Activated CD4-positive, CD25-positive, alpha-beta regulatory T cell (primary cell): ENCODE results near the gene CBS.
"Not testable (repeated sequence)": the region's sequence is repeated elsewhere in the genome, so short reads cannot be mapped to it uniquely, and the experiment has no call there.

Experiments
- DNase-seq, 4 experiments: peaks; one replicate each; lab custom pipeline; 2025; lab: John Stamatoyannopoulos, UW

Gene CBS

DNA sequence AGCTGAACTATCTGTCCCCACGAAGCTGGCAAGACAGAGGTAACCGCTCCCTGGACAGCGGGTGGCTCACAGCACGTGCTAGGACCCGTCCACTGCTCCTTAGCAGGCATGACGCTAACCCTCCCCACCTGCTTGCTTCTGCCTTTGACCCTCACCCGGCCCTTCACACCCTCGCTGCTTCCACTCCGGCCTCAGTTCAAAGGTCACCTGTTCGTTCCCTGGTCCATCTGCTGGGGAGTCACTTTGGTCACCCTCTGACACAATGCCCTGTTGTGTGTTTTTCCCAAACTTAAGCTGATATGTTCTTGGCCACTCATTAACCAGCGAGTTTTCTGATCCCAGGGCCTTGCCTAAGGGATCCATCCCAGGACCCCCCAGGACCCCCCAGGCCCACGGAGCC lies 7.6 kb downstream of the CBS start:
- DNase-seq: not testable (repeated sequence)

DNA sequence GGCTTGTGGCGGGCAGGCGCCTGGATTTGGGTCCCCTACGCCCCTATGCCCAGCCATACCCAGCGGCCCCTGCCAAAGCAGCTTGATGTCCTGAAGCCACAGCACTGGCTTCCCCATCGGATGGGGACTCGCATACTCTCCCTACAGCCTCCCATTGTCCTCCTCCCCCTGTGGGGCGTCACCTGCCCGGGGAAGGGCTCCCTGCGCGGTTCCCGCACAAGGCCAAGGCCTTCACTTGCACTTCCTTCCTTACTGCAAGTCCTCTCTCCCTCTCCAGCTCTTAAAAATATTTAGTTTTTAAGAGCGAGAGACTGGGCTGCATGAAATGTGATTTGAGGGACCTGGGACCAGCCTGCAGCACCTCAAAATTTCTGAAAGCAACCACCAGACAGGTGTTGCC lies 8.9 kb downstream of the CBS start:
- DNase-seq: not testable (repeated sequence)

DNA sequence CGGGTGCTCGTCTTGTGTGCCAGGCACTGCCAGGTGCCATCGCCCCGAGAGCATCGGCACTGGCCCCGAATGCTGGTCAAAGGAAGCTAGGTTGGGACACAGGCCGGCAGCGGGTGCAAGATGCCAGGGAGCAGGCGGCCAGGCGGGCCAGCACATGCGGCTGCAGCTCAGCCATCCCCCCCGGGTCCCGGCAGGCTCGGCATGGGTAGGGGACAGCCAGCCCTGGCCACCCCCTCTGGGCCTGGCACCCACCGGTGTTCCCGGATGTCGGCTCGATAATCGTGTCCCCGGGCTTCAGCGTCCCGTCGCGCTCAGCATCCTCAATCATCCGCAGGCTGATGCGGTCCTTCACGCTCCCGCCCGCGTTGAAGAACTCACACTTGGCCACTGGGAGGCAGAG lies 9.6 kb downstream of the CBS start:
- not testable (repeated sequence) for DNase-seq

- DNase-seq: not testable (repeated sequence)
These were observed 11.2 kb downstream of the CBS start for GRCh38 chr21:43064265-43064917.

- DNase-seq: not testable (repeated sequence)
These were observed 12.5 kb downstream of the CBS start for GRCh38 chr21:43062955-43063664.

DNA sequence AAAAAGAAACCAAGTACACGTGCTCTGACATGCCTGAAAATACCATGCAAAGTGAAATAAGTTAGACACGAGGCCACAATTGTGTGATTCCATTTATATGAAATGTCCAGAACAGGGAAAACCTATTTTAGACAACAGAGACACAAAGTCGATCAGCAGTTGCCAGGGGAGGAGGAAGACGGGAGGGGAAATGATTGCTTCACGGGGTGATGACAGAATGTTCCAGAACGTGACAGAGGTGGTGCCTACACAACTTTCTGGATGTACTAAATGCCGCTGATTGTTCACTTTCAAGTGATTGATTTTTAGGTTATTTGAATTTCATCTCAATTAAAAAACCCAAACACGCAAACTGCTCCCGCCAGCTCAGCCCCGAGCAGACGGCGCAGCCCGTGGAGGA lies 22.5 kb downstream of the CBS start:
- not testable (repeated sequence) for DNase-seq

DNA sequence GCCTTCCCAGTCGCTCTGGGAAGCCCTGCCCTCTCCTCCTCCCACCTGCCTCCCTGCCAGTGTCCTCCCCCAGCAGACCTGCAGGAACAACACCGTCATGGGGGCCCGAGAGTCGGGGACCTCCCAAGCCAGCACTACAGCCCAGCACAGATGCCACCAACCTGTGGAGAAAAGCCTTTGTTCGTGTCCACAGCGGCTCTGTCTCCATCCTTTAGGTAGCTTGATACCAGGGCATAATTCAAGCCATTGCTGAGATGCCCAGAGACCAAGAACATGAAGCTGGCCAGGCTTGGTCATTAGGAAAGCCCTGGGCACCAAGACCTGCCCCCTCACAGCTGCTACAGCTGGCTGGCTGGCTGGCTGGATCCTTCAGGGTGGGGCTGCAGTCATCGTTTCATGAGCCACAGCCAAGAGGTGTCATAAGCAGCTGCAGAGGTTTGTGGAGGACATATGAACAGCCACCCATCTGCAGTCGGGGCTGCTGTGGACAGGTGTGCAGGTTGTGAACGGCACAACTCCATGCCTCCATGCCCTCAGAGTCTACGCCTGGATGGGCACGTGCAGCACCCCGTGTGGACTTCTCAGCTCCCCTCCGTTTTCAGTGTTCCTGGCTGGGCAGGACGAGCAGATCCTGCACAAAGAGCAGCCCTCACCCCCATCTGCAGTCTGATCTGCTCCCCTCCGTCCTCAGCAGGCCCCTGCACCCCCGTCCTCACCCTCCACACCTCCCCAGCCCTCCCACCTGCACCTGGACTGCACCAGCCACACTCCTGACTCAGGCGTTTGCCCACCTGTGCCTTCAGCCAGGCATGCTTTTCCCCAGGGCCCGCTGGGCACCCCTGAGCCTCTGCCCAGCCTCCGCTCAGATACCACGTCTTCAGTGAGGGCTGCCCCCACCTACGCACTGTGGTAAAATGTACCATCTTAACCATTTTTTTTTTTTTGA lies 29.5 kb downstream of the CBS start:
- not testable (repeated sequence) for DNase-seq

DNA sequence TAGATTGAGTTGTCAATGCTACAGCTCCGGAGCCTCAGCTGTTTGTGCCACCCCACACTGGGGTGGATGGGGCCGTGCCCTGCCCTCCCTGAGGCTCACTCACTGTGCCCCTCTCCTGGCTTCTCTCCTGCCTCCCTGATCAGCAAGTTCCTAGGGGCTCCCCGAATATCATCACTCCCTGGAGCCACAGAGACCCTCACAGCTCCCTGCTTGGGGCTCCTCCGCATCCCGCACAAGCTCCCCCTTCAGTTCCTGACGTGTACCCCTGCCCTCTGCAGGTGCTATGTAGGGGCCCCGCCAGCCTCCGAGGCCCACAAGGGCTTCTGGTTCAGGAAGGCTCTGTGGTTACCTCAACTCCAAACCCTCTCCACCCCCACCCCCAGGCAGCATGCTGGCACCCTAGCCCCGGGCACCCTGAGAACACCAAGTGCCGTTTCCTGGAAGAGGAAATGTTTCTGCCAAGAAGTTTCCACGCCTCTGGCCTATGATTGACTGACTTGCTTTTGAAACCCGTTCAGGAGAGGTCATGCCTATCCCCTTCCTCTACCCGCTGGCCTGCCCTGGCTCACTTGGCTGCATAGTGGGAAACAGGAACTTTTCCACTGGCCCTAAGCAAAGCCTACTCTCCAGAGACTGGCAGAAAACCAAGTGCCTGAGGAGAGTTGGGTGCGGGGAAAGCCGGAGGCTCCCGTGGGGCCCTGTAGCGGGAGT lies 30.3 kb downstream of the CBS start:
- not testable (repeated sequence) for DNase-seq

- not testable (repeated sequence) for DNase-seq
These were observed 31.1 kb downstream of the CBS start for GRCh38 chr21:43044547-43044946.

DNA sequence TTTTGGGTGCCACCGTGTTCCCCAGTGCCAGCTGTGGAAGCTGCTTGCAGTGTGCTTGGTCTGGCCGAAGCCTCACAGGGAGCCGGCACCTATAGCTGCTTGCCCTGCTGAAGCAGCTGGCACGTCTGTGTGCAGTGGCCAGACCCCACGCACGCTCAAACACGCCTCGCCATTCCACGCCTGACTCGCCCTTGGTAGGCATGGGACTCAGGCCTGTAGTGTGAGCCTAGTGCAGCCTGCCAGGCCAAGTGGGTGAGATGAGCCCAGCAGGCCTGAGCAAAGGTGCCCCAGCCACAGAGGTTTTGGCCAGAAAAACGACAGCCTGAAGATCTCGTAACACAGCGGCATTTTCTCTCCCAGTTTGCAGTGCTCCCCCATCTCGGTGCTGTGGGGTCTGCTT lies 32.3 kb downstream of the CBS start:
- not testable (repeated sequence) for DNase-seq

DNA sequence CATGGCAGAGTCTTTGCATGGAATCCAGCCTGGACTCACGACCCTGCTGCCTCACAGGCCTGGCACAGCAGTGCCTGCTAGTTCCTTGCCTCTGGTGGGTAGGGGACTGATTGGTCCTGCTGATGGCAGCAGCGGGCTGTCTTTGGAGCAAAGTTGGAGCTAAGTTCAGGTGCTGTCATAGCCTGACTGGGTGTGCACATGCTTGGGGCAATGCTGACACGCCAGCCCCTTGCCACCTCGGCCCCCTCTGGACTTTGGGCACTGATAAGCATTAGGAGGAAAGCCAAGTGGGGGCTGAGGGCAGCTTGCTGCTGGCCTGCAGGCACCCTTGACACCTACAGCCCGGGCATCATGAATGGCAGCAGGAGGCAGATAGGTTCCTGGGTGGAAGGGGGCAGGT lies 33.5 kb downstream of the CBS start:
- not testable (repeated sequence) for DNase-seq

DNA sequence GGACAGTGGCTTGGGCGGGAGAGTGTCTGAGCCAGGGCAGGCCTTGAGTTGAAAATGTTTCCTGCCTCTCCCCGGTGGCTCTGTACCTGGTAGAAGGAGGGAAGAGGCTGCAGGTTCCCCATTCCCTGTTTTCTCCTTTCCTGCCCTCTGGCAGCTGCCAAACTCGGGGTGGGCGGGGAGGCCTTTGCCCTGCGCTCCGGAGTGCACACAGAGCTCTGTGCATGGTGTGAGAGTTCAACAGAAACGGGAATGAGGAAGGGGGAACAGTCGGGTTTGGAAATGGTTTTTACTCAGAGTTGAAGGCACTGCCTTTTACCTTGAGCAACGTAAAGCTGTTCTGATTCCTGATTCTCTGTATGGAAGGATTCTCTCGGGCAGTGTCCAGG lies 37.0 kb downstream of the CBS start:
- DNase-seq: not testable (repeated sequence)

- DNase-seq: not testable (repeated sequence)
These were observed 37.5 kb downstream of the CBS start for GRCh38 chr21:43037918-43038658.

- not testable (repeated sequence) for DNase-seq
These were observed 38.7 kb downstream of the CBS start for GRCh38 chr21:43036889-43037288.

GRCh38 chr21:43034826-43035225 lies 40.8 kb downstream of the CBS start:
- no peak for DNase-seq

- no peak for DNase-seq
These were observed 41.5 kb downstream of the CBS start for GRCh38 chr21:43034101-43034500.

GRCh38 chr21:43031121-43031619 lies 44.5 kb downstream of the CBS start:
- DNase-seq: no peak

- no peak for DNase-seq
These were observed 45.9 kb downstream of the CBS start for GRCh38 chr21:43029785-43030184.

- DNase-seq: no peak
These were observed 47.5 kb downstream of the CBS start for GRCh38 chr21:43027846-43028731.

DNA sequence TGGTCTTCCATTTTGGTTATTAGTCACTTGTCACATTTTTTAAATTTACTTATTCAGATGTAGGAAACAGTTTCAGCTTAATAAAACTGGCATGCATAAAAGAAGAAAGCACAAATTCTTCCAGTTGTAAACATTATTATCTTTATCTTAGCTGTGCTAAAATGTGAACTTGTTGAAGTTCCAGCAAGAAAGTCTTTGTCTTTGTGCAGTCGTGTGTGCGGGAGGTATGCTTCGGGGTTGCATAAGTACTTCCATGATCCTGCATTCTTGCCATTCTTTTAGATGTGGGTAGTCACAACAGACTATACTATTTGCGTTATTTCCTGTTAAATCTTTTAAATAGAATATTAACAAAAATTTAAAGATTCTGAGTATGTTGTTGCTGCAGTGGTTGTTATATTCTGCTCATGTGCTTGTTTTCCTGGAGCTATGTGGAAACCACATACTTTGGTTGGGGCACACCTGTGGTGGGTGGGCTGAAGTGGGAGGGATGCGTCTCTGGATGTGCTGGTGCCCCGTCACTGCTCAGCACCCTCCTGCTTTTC lies 49.9 kb downstream of the CBS start:
- DNase-seq: no peak
